HG02970 (cell line): ENCODE data around the gene MAST2.
"Not testable (repeated sequence)": the region's sequence is repeated elsewhere in the genome, so short reads cannot be mapped to it uniquely, and the experiment has no call there.

Experiments
- ATAC-seq: cut with Tn5 transposase; IDR thresholded peaks from one replicate; pipeline ENCODE4 v1.9.1; 2021; ENCODE audit warnings: mild to moderate bottlenecking, moderate library complexity, moderate number of reproducible peaks; ENCODE audit not compliant: unreplicated experiment, low FRiP score

Gene MAST2

GRCh38 chr1:45854724-45855123 is 51.3 kb downstream of the MAST2 start:
- no peak for ATAC-seq

GRCh38 chr1:45857101-45857700 is 53.8 kb downstream of the MAST2 start:
- ATAC-seq, result no peak

DNA sequence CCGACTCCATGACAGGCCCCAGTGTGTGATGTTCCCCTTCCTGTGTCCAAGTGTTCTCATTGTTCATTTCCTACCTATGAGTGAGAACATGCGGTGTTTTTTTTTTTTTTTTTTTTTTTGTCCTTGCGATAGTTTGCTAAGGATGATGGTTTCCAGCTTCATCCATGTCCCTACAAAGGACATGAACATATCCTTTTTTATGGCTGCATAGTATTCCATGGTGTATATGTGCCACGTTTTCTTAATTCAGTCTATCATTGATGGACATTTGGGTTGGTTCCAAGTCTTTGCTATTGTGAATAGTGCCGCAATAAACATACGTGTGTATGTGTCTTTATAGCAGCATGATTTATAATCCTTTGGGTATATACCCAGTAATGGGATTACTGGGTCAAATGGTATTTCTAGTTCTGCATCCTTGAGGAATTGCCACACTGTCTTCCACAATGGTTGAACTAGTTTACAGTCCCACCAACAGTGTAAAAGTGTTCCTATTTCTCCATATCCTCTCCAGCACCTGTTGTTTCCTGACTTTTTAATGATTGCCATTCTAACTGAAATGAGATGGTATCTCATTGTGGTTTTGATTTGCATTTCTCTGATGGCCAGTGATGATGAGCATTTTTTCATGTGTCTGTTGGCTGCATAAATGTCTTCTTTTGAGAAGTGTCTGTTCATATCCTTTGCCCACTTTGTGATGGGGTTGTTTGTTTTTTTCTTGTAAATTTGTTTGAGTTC is 54.5 kb downstream of the MAST2 start:
- not testable (repeated sequence) for ATAC-seq

- ATAC-seq, result no peak
These were observed 55.8 kb downstream of the MAST2 start for GRCh38 chr1:45859221-45859620.

DNA sequence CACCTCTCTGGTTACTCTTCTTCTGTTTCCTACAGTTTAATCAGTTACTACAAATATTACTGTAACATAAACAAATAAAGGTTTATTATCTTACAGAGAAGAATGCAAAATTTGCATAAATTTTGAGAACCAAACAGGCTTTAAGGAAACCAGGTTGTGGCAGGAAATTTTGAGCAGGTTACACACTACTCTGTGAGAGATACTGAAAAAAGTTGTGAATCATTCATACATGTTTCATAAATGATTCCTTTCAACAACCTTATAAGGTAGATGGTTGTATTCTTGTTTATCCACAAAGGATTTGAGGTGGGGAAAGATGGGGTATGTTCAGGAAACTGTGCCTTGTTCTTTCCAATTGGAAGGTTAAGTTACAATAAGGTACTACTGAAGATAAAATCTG is 58.6 kb downstream of the MAST2 start:
- no peak for ATAC-seq

DNA sequence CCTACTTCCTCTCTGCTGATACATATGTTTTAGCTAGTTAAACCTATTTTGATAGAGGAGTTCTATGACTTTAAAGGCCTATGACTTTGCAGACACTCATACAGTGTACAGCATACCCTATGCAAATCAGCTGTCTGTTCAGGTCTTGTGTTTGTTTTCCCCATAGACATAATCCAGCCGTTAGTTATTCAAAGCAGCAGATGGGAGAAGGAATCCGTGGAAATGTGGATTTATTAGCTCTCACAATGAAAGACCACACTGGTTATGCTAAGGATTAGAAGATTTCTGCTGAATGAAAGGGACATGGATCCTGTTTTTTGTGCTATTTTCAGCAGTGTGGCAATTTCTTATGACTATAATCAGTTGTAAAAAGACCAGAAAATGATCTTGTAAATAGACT is 59.8 kb downstream of the MAST2 start:
- ATAC-seq, result no peak

- ATAC-seq, result no peak
These were observed 61.0 kb downstream of the MAST2 start for GRCh38 chr1:45864167-45865106.

GRCh38 chr1:45867697-45868348 is 64.4 kb downstream of the MAST2 start:
- no peak for ATAC-seq

DNA sequence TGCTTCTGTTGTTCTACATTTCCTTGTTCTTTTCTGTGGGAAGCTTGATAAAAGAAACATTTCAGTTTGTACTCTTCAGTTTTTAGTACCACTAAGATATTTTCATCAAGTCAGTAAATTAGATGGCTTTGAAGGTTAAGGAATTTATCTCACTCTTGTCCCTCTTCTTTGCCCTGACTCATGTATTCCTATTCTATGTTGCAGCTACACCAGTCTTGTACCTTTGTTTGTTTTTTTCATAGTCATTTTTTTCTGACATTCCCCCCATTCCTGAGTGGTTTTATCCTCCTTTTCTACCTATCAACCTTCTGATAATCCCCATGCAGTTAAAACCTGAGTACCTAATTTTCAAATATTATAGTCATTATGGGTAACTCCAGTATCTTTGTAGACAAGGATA is 65.4 kb downstream of the MAST2 start:
- no peak for ATAC-seq

DNA sequence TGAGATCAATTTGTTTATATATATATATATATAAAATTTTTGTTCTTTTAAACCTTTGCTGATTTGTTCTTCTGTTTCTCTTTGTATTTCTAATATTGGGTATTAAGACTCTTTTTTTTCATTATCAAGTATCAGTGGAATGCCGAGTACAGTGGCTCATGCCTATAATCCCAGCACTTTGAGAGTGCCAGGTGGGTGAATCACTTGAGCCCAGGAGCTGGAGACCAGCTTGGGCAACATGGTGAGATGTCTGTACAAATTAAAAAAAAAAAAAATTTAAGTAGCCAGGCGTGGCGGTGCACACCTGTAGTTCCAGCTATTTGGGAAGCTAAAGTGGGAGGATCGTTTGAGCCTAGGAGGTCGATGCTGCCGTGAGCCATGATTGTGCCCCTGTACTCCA is 67.1 kb downstream of the MAST2 start:
- no peak for ATAC-seq

DNA sequence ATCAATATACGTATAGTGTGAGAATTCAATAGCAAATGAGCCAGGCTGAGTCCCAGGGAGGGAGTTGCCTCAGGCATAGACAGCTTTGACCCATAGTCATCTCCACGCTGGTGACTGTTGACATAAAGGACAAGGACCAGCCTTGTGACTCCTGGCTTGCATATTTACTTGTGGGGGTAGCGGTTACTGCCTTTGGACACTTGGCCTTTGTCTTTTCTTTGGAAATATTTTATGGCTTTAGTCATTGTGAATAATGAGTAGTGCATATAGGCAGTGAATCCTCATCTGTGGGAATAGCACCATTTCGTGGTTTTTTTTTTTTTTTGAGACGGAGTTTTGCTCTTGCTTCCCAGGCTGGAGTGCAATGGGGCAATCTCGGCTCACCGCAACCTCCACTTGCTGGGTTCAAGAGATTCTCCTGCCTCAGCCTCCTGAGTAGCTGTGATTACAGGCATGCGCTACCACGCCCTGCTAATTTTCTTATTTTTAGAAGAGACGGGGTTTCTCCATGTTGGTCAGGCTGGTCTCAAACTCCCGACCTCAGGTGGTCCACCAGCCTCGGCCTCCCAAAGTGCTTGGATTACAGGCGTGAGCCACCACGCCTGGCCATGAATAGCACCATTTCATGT is 68.9 kb downstream of the MAST2 start:
- not testable (repeated sequence) for ATAC-seq

DNA sequence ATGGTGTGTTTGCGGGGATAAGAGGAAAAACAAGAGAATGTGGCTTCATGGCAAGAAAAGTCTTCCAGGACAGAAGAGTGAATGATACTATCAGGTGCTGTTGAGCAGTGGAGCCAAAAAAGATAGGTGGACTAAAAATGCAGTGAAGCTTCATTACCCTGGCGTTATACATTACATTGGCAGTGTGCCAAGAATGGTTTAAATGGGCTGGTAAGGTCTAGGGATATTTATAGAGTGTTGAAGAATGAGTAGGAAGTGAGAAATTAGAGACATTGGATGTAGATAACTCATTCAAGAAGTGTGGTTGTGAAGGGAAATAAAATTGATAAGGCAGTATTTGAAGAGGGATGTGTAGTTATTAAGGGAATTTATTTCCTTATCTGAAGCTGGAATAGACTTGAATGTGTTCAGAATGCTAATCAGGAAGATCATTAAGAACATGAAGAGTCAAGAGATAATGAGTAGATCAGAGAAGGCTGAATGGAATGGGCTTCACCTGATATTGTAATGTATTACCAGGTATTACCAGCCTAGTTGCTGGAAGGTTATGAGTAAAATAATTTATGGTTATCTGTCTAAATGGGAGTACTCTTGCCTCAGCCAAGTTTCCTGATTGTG is 72.7 kb downstream of the MAST2 start:
- ATAC-seq, result no peak

DNA sequence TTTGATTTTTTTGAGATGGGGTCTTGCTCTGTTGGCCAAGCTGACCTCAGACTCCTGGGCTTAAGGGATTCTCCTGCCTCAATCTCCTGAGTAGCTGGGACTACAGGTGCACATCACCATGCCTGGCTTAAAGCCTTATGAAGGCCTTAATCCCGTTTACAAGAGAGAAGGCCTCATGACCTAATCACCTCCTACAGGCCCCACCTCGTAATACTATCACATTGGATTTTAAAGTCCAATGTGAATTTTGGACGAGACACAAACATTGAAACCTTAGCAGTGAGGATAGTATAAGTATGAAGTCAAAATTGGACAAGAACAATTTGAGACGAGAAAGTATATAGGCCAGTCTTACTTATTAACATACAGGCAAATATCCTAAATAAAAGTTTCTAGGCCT is 73.9 kb downstream of the MAST2 start:
- no peak for ATAC-seq

- ATAC-seq, result no peak
These were observed 76.6 kb downstream of the MAST2 start for GRCh38 chr1:45879885-45880598.

DNA sequence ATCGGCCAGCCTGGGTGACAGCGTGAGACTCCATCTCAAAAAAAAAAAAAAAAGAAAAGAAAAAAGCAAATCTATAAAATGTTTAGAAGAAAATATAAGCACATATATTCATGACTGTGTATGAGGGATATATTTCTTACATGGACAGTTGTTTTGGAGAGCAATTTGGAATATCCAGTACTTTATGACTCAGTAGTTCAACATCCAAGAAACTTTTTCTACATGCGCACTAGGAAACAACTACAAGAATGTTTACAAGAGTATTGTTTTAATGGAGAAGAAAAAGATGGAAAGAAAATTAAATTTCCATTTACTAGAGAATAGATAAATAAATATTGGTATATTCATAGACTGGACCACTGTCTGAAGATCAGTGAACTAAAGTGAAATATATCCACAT is 77.5 kb downstream of the MAST2 start:
- ATAC-seq, result no peak

GRCh38 chr1:45883658-45884057 is 80.2 kb downstream of the MAST2 start:
- no peak for ATAC-seq

- ATAC-seq, result no peak
These were observed 81.3 kb downstream of the MAST2 start for GRCh38 chr1:45884700-45885099.

GRCh38 chr1:45886229-45886628 is 82.8 kb downstream of the MAST2 start:
- ATAC-seq, result no peak

DNA sequence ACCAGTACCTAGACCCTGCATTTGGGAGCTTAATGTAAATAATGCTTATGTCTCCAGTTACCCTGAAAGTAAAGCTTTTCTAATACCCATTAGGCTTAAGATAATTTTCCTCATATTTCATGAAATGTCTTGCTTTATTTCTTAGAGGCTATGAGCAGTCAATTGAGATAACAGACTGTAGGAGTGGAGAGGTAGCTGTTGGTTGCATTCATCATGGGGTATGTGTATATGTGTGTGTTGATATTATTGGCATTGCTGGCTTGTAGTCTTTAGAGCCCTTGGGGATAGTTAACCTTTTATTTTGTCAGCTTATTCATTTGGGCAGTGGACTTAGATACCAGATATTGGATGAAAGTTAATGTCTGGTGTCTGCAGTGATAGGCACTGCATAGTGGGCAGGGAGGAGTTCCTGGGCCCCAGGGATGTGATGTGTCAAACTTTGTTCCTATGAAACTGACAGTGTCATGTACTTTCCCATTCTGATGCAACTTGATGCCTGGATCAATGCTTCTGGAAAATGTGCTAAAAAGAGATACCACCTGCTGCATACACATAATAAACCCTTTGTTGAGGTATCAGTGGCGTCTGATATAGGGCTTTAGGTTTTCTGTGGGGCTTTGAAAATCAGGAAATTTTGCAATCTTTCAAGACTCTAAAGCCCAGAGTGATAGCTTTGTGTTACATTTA is 83.9 kb downstream of the MAST2 start:
- no peak for ATAC-seq
